Body of pancreas (tissue), 4 donors: ENCODE measurements around the gene FAM149A. TPM values are rescaled to one million over a fixed set of nuclear protein-coding genes. Genes with fewer than 3 reads are reported as not detected.

Experiments used
- ATAC-seq: fragments of 150-250 bp; one replicate; pipeline ENCODE4 v1.9.1; 2016
- DNase-seq, 4 donors: peaks; one replicate each; pipeline ENCODE4 v3.0.0-alpha.2; 2019
- H3K27ac ChIP-seq, 4 donors: fragments of 200-600 bp; sonication (generic); 1 replicate in 3 of 4; 2 replicates in 1 of 4; pipeline versions ENCODE4 v1.5.1 to v1.6.1; 2016 to 2019; ENCODE audit warnings: mild to moderate bottlenecking in 1 of 4, mixed read lengths in 1 of 4, moderate library complexity in 1 of 4
- H3K27me3 ChIP-seq, 2 donors: fragments of 200-600 bp; sonication (generic); one replicate each; pipeline ENCODE4 v1.6.0; 2016; ENCODE audit warnings: mild to moderate bottlenecking in 1 of 2
- H3K36me3 ChIP-seq, 2 donors: fragments of 200-600 bp; sonication (generic); replicated peaks in 1 of 2; 2 replicates each; pipeline ENCODE4 v1.5.1; 2016; ENCODE audit warnings: low read depth in 2 of 2; ENCODE audit not compliant: insufficient read depth in 1 of 2
- H3K4me1 ChIP-seq: fragments of 200-600 bp; sonication (generic); one replicate; pipeline ENCODE4 v1.6.0; 2016
- H3K4me3 ChIP-seq, 2 donors: fragments of 200-600 bp; sonication (generic); 1 replicate in 1 of 2; 2 replicates in 1 of 2; pipeline ENCODE4 v1.5.1; 2016 to 2019
- H3K9me3 ChIP-seq, 3 donors: fragments of 200-600 bp; sonication (generic); 1 replicate in 2 of 3; 2 replicates in 1 of 3; pipeline ENCODE4 v1.5.1; 2016
- CTCF ChIP-seq, 7 experiments: fragments of 450-650 bp in 4 of 7; fragments of 200-600 bp in 3 of 7; sonication (generic) in 3 of 7; IDR thresholded peaks; one replicate each; pipeline ENCODE4 v1.5.1; 2016 to 2019; ENCODE audit warnings: antibody characterized with exemption in 7 of 7
- POLR2A ChIP-seq, 3 donors: fragments of 450-650 bp; IDR thresholded peaks; one replicate each; pipeline ENCODE4 v1.6.1; 2016; ENCODE audit warnings: antibody characterized with exemption in 3 of 3, mild to moderate bottlenecking in 2 of 3
- WGBS, 2 donors: methylation state at CpG; one replicate each; pipeline ENCODE4 v1.1.5; 2017; 5-methylcytosine and 5-hydroxymethylcytosine counted together
- intact Hi-C: fragments of 100-400 bp; cut with DNase I; formaldehyde crosslinking; loops from one replicate; pipeline ENCODE4 v1.15.1; 2023
- total RNA-seq, 2 donors: library from RNA; depleted of rRNA; stranded (reverse); fragments of >200 nt; gene quantifications; one replicate each; pipeline ENCODE4 v1.1.0, GENCODE V29; 2016

FAM149A gene
- total RNA-seq, 2 donors from 2014 or later = 20.8 to 51.4 TPM

DNA sequence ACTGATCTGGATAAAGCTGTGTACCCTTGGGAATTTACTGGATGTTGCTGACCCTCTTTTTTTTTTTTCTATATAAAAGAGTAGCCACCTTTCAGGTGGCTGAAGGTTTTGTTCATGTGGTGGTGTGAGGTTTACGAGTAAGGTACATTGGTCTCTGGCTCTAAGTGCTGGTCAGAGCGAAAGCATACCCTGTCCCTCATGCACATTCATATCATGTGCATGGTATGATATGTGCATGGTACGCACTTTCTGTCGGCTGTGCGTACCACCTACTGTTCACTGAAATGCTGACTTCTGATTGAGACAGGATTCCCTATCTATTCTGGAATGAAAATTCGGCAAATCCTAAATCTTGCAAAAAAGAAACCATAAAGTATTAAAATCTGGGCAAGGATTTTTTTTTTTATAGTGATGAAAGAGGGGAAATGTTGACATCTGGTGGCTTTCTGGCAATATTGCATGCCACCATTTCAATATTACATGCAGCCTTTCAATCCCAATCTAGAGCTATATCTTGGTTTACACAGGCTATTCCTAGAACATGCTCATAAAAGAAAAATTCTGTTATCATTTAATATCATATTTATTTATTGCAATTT lies 32.8 kb downstream of the FAM149A start:
- ATAC-seq (peak; percentile 69), DNase-seq (peak in 2 of 4 donors; percentile 33)
- peaks cover 18% of the 10 kb centered on the region for H3K4me1 ChIP-seq
- no peak overlapping the region for H3K4me3 ChIP-seq
- intact Hi-C loops = no loop called here
- peak; percentile 20 to 82 (median 70) for TF ChIP-seq CTCF (IDR thresholded peaks at IDR 0.05)
- TF ChIP-seq POLR2A (IDR thresholded peaks at IDR 0.05) = no peak
- no peaks in the 10 kb centered on the region for H3K27me3 ChIP-seq
- WGBS, 2 donors = 23 to 24% methylated on average over 6 of the region's 6 CpGs
- H3K27ac ChIP-seq = peak overlapping the region in 2 of 4 donors; percentile 31 to 48
- H3K9me3 ChIP-seq = no peaks in the 10 kb centered on the region
- H3K36me3 ChIP-seq = no peaks in the 10 kb centered on the region

- Histone ChIP-seq H3K9me3 (no peaks in the 10 kb centered on the region), H3K36me3 (no peaks in the 10 kb centered on the region), H3K4me1 (peaks cover 26% of the 10 kb centered on the region), H3K27me3 (no peaks in the 10 kb centered on the region), H3K4me3 (peak overlapping the region in 1 of 2 donors; percentile 5), H3K27ac (peak overlapping the region; percentile 45 to 86 (median 72))
- WGBS, 2 donors = 2 to 7% methylated on average over 24 to 54 of the region's 72 CpGs
- intact Hi-C loops = no loop called here
- ATAC-seq (peak; percentile 77), DNase-seq (peak; percentile 50 to 67 (median 52))
- no peak for TF ChIP-seq POLR2A (IDR thresholded peaks at IDR 0.05)
- TF ChIP-seq CTCF (IDR thresholded peaks at IDR 0.05) = peak in 3 of 7 experiments; percentile 19 to 29 (median 25)
Observed at GRCh38 chr4:186144198-186144945, 39.9 kb downstream of the FAM149A start.

- no peaks in the 10 kb centered on the region for H3K36me3 ChIP-seq
- ATAC-seq = peak; percentile 56
- peak overlapping the region; percentile 66 to 86 (median 80) for H3K27ac ChIP-seq
- peak overlapping the region; percentile 29 to 34 for H3K4me3 ChIP-seq
- peak; percentile 52 to 65 (median 58) for DNase-seq
- no peaks in the 10 kb centered on the region for H3K9me3 ChIP-seq
- H3K27me3 ChIP-seq = no peaks in the 10 kb centered on the region
- intact Hi-C loops = no loop called here
- WGBS, 2 donors = 0% methylated on average over 1 to 50 of the region's 54 CpGs
- TF ChIP-seq POLR2A (IDR thresholded peaks at IDR 0.05) (peak; percentile 32 to 56 (median 50)), CTCF (IDR thresholded peaks at IDR 0.05) (no peak)
- peaks cover 33% of the 10 kb centered on the region for H3K4me1 ChIP-seq
Observed at GRCh38 chr4:186144946-186145569, 40.6 kb downstream of the FAM149A start.

- Histone ChIP-seq H3K27me3 (no peaks in the 10 kb centered on the region), H3K4me1 (peaks cover 34% of the 10 kb centered on the region), H3K27ac (peak overlapping the region in 3 of 4 donors; percentile 60 to 86 (median 84)), H3K9me3 (no peaks in the 10 kb centered on the region), H3K36me3 (no peaks in the 10 kb centered on the region), H3K4me3 (no peak overlapping the region)
- DNase-seq (no peak), ATAC-seq (no peak)
- WGBS, 2 donors = 64 to 77% methylated on average over 9 of the region's 9 CpGs
- TF ChIP-seq POLR2A (IDR thresholded peaks at IDR 0.05) = no peak
- TF ChIP-seq CTCF (IDR thresholded peaks at IDR 0.05) = no peak
- intact Hi-C loops = no loop called here
Observed at GRCh38 chr4:186146458-186146857, 42.0 kb downstream of the FAM149A start.
